GM12878 (cell line): ENCODE data around the gene TEKT5. TPM values are rescaled to one million over a fixed set of nuclear protein-coding genes. Genes with fewer than 3 reads are reported as not detected.

Source experiments
- ATAC-seq: fragments of 200-7000 bp; cut with Tn5 transposase; 3 replicates; pipeline ENCODE4 v1.9.1; 2020; ENCODE audit warnings: mild to moderate bottlenecking, moderate library complexity
- BruUV-seq: library from RNA; stranded (reverse); fragments of 400-500 nt; replicated peaks from 2 replicates; lab custom pipeline; 2021; lab: Mats Ljungman, UMichigan
- CTCF ChIA-PET: fragments of 300-600 bp; sonication (Branson Sonifier 250); formaldehyde crosslinking; extraction: SDS; loops from one replicate; lab custom pipeline; 2021; ENCODE audit warnings: inconsistent platforms; lab: Yijun Ruan, JAX
- POLR2A ChIA-PET: fragments of 350-600 bp; formaldehyde crosslinking; extraction: SDS; loops from one replicate; lab custom pipeline; 2021; ENCODE audit warnings: inconsistent platforms; lab: Charles Lee
- RAD21 ChIA-PET: fragments of 300-600 bp; sonication (Branson Sonifier 250); formaldehyde crosslinking; loops from one replicate; lab custom pipeline; 2023; ENCODE audit warnings: antibody characterized with exemption; ENCODE audit not compliant: unreplicated experiment; lab: Charles Lee
- SMC1A ChIA-PET: fragments of 300-600 bp; sonication (Branson Sonifier 250); formaldehyde crosslinking; loops from one replicate; lab custom pipeline; 2023; ENCODE audit not compliant: unreplicated experiment, uncharacterized antibody; lab: Charles Lee
- DNase-seq: peaks from one replicate; pipeline ENCODE4 v3.0.0-alpha.2; 2011; ENCODE audit warnings: low read depth, low spot score
- FAIRE-seq: peaks from 3 replicates; lab custom pipeline; 2011; peaks lifted over from hg19 to GRCh38; lab: Jason Lieb, UNC
- H2AFZ ChIP-seq: 2 replicates; pipeline ENCODE4 v1.6.0; 2011; ENCODE audit warnings: low read depth, low read length, control low read depth; ENCODE audit not compliant: control insufficient read depth
- H3K27ac ChIP-seq: 2 replicates; pipeline ENCODE4 v1.5.1; 2011; ENCODE audit warnings: control low read depth; ENCODE audit not compliant: control insufficient read depth, insufficient read depth
- H3K27me3 ChIP-seq, 2 experiments: replicated peaks in 1 of 2; 2 replicates each; pipeline versions ENCODE4 v1.6.0 to v1.6.1; 2011; ENCODE audit warnings: low read length in 1 of 2; ENCODE audit not compliant: control insufficient read depth in 2 of 2, insufficient read depth in 2 of 2
- H3K36me3 ChIP-seq, 2 experiments: 2 replicates each; pipeline ENCODE4 v1.5.1; 2011; ENCODE audit warnings: low read length in 1 of 2; ENCODE audit not compliant: control insufficient read depth in 2 of 2, insufficient read depth in 2 of 2
- H3K4me1 ChIP-seq: 2 replicates; pipeline ENCODE4 v1.6.1; 2011; ENCODE audit warnings: mild to moderate bottlenecking, low read length, moderate library complexity, mixed read lengths; ENCODE audit not compliant: control insufficient read depth, insufficient read depth
- H3K4me2 ChIP-seq: 2 replicates; pipeline ENCODE4 v1.6.0; 2011; ENCODE audit warnings: control low read depth; ENCODE audit not compliant: control insufficient read depth, insufficient read depth
- H3K4me3 ChIP-seq: fragments of 200-600 bp; sonication (generic); 2 replicates; pipeline ENCODE4 v1.5.1; 2016
- H3K79me2 ChIP-seq: 2 replicates; pipeline ENCODE4 v1.6.0; 2011; ENCODE audit warnings: low read length; ENCODE audit not compliant: control insufficient read depth, insufficient read depth
- H3K9ac ChIP-seq: 2 replicates; pipeline ENCODE4 v1.8.0; 2011; ENCODE audit warnings: low read length, control low read depth, mixed read lengths; ENCODE audit not compliant: control insufficient read depth, insufficient read depth
- H3K9me3 ChIP-seq: replicated peaks from 3 replicates; pipeline ENCODE4 v1.5.1; 2011; ENCODE audit warnings: mild to moderate bottlenecking, low read length; ENCODE audit not compliant: control insufficient read depth, insufficient read depth
- H4K20me1 ChIP-seq: 2 replicates; pipeline ENCODE4 v1.6.0; 2011; ENCODE audit not compliant: control insufficient read depth, insufficient read depth
- CUX1 ChIP-seq: IDR thresholded peaks from 2 replicates; pipeline ENCODE4 v1.6.1; 2012; ENCODE audit warnings: improper control_type of control experiment, low read depth, low read length; ENCODE audit not compliant: insufficient replicate concordance
- DPF2 ChIP-seq: fragments of 450-650 bp; IDR thresholded peaks from 2 replicates; pipeline ENCODE4 v1.6.1; 2017; ENCODE audit warnings: mild to moderate bottlenecking
- IKZF2 ChIP-seq, 2 experiments: fragments of 450-650 bp; IDR thresholded peaks; 2 replicates each; pipeline ENCODE4 v1.6.1; 2017; ENCODE audit warnings: mild to moderate bottlenecking in 2 of 2, moderate library complexity in 2 of 2
- KLF5 ChIP-seq: fragments of 450-650 bp; IDR thresholded peaks from 2 replicates; pipeline ENCODE4 v1.6.1; 2014; ENCODE audit warnings: mild to moderate bottlenecking; ENCODE audit not compliant: partially characterized antibody
- NFIC ChIP-seq: IDR thresholded peaks from 2 replicates; pipeline ENCODE4 v1.6.1; 2012; ENCODE audit warnings: low read depth, mild to moderate bottlenecking, inconsistent platforms, low read length, moderate library complexity
- NFXL1 ChIP-seq: fragments of 450-650 bp; IDR thresholded peaks from 2 replicates; pipeline ENCODE4 v1.6.1; 2017; ENCODE audit warnings: antibody characterized with exemption, mild to moderate bottlenecking, borderline replicate concordance
- NRF1 ChIP-seq: conservative IDR thresholded peaks from 2 replicates; pipeline ENCODE4 v1.6.1; 2011; ENCODE audit warnings: mild to moderate bottlenecking, low read depth, low read length, improper control_type of control experiment
- SPI1 ChIP-seq: IDR thresholded peaks from 2 replicates; pipeline ENCODE4 v1.6.1; 2011; ENCODE audit warnings: low read depth, mild to moderate bottlenecking, low read length, moderate library complexity, borderline replicate concordance; ENCODE audit not compliant: insufficient read depth
- ZNF384 ChIP-seq: IDR thresholded peaks from 2 replicates; pipeline ENCODE4 v1.6.1; 2012; ENCODE audit warnings: low read depth, mild to moderate bottlenecking, low read length, improper control_type of control experiment, borderline replicate concordance
- ZNF687 ChIP-seq: fragments of 450-650 bp; IDR thresholded peaks from 2 replicates; pipeline ENCODE4 v1.6.1; 2017; ENCODE audit warnings: mild to moderate bottlenecking, moderate library complexity
- WGBS: methylation state at CpG from one replicate; pipeline ENCODE4 v1.1.6; 2016; ENCODE audit warnings: low lambda C conversion rate; ENCODE audit not compliant: insufficient replicate concordance, insufficient coverage; ENCODE audit errors: missing lambda C conversion rate; 5-methylcytosine and 5-hydroxymethylcytosine counted together
- in situ Hi-C: fragments of 300-500 bp; cut with MboI; formaldehyde crosslinking; loops from 9 replicates; pipeline ENCODE4 v1.14.3; 2018; ENCODE audit warnings: mixed read lengths
- intact Hi-C: fragments of 100-400 bp; cut with micrococcal nuclease; formaldehyde crosslinking; loops from one replicate; pipeline ENCODE4 v1.14.2; 2022; ENCODE audit not compliant: unreplicated experiment
- polyA plus RNA-seq, 11 experiments: library from polyadenylated mRNA; depleted of rRNA in 4 of 11; unstranded in 6 of 11; stranded (reverse) in 5 of 11; fragments of >200 nt; fragmentation: Nextera tagmentation in 4 of 11; fragmentation: Illumina TruSeq in 1 of 11; extraction: Ambion mirVana in 4 of 11; extraction: Trizol in 1 of 11; gene quantifications; 1 replicate in 1 of 11; 2 replicates in 10 of 11; pipeline versions ENCODE4 v1.2.1 to v1.2.3, GENCODE V29; 2011 to 2016; ENCODE audit warnings: inconsistent platforms in 2 of 11, missing spikeins in 2 of 11, low read depth in 1 of 11
- total RNA-seq, 4 experiments: library from RNA; depleted of rRNA in 3 of 4; stranded (reverse); fragments of >200 nt in 3 of 4; fragmentation: Illumina TruSeq in 1 of 4; extraction: Trizol in 1 of 4; gene quantifications; 2 replicates each; pipeline versions ENCODE4 v1.2.1 to v1.2.3, GENCODE V29; 2013 to 2021
- TF ChIP-seq, protein P1 (sequence below): IDR thresholded peaks from 2 replicates; pipeline ENCODE4 v1.6.1; 2012; ENCODE audit warnings: low read depth, low read length, improper control_type of control experiment
- TF ChIP-seq, protein P2 (sequence below), 3 experiments: IDR thresholded peaks in 2 of 3; conservative IDR thresholded peaks in 1 of 3; 2 replicates each; pipeline ENCODE4 v1.5.1; 2011; ENCODE audit warnings: low read depth in 3 of 3, low read length in 3 of 3, mild to moderate bottlenecking in 3 of 3, control low read depth in 2 of 3, moderate library complexity in 2 of 3, inconsistent platforms in 1 of 3, mixed read lengths in 1 of 3; ENCODE audit not compliant: control insufficient read depth in 2 of 3, insufficient read depth in 1 of 3; ENCODE audit errors: extremely low read depth in 1 of 3

The TEKT5 gene
- total and polyA plus RNA-seq, 10 of the 15 experiments (the other 5 are each of a cell fraction or from before 2014, with no cell fraction given): 0.19 to 2.2 (median 0.68) TPM; not detected in 1

DNA sequence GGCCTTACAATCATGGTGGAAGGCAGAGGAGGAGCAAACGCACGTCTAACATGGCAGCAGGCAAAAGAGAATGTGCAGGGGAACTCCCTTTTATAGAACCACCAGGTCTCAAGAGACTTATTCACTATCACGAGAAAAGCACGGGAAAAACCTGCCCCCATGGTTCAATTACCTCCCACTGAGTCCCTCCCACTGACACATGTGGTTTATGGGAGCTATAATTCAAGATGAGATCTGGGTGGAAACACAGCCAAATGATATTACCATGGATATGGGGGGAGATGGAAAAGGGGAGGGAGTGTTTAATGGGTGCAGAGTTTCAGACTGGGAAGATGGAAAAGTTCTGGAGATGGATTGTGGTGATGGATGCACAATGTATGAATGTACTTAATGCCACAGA, 23.0 kb downstream of the TEKT5 start:
- intact Hi-C loops: no loop called here
- ATAC-seq (no peak), FAIRE-seq (no peak), DNase-seq (no peak)
- no peaks in the 10 kb centered on the region for H3K79me2 ChIP-seq
- no peaks in the 10 kb centered on the region for H3K36me3 ChIP-seq
- SMC1A ChIA-PET: interaction anchor here (0.6 kb wide), 1 partner anchor 26 kb away, joined by 3 read pairs; no protein-coding TSS in a partner anchor
- H3K9me3 ChIP-seq: peaks cover 2% of the 10 kb centered on the region; the same call in 1 of the 3 replicates
- H3K27me3 ChIP-seq: no peaks in the 10 kb centered on the region
- H3K9ac ChIP-seq: no peak overlapping the region
- RAD21 ChIA-PET: no interaction called here
- no peak overlapping the region for H3K27ac ChIP-seq
- POLR2A ChIA-PET: no interaction called here
- WGBS: 10% methylated on average over 4 of the region's 4 CpGs
- BruUV-seq: no TSS peak
- no peak overlapping the region for H3K4me3 ChIP-seq
- in situ Hi-C loops: no loop called here
- no peaks in the 10 kb centered on the region for H3K4me1 ChIP-seq
- no peak overlapping the region for H3K4me2 ChIP-seq
- no peaks in the 10 kb centered on the region for H4K20me1 ChIP-seq
- no peak overlapping the region for H2AFZ ChIP-seq
- CTCF ChIA-PET: no interaction called here
- TF ChIP-seq KLF5: no peak
- TF ChIP-seq, protein P1, sequence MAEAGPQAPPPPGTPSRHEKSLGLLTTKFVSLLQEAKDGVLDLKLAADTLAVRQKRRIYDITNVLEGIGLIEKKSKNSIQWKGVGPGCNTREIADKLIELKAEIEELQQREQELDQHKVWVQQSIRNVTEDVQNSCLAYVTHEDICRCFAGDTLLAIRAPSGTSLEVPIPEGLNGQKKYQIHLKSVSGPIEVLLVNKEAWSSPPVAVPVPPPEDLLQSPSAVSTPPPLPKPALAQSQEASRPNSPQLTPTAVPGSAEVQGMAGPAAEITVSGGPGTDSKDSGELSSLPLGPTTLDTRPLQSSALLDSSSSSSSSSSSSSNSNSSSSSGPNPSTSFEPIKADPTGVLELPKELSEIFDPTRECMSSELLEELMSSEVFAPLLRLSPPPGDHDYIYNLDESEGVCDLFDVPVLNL: no peak
- TF ChIP-seq ZNF384: no peak
- TF ChIP-seq NFIC: no peak
- TF ChIP-seq DPF2: no peak
- no peak for TF ChIP-seq ZNF687
- TF ChIP-seq SPI1: no peak
- no peak for TF ChIP-seq NFXL1
- TF ChIP-seq, protein P2, sequence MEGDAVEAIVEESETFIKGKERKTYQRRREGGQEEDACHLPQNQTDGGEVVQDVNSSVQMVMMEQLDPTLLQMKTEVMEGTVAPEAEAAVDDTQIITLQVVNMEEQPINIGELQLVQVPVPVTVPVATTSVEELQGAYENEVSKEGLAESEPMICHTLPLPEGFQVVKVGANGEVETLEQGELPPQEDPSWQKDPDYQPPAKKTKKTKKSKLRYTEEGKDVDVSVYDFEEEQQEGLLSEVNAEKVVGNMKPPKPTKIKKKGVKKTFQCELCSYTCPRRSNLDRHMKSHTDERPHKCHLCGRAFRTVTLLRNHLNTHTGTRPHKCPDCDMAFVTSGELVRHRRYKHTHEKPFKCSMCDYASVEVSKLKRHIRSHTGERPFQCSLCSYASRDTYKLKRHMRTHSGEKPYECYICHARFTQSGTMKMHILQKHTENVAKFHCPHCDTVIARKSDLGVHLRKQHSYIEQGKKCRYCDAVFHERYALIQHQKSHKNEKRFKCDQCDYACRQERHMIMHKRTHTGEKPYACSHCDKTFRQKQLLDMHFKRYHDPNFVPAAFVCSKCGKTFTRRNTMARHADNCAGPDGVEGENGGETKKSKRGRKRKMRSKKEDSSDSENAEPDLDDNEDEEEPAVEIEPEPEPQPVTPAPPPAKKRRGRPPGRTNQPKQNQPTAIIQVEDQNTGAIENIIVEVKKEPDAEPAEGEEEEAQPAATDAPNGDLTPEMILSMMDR (IDR thresholded peaks at IDR 0.05 in 2 of 3, conservative IDR thresholded peaks at IDR 0.05 in 1 of 3; ENCODE audit: control insufficient read depth in 2 of 3, extremely low read depth in 1 of 3, insufficient read depth in 1 of 3, low read depth in 3 of 3, low read length in 3 of 3): no peak
- no peak for TF ChIP-seq IKZF2 (IDR thresholded peaks at IDR 0.05)
- no peak for TF ChIP-seq NRF1
- TF ChIP-seq CUX1: no peak
